Measurements from ENCODE around the gene ITGA2B. TPM values are rescaled to one million over a fixed set of nuclear protein-coding genes. Genes with fewer than 3 reads are reported as not detected.

The ITGA2B gene
- polyA plus RNA-seq, 1 donor (not counting 4 experiments of a cell fraction or from before 2014, with no cell fraction given), result not detected

- H4K20me1 ChIP-seq (ENCODE audit: control insufficient read depth, extremely low read depth, insufficient read depth, low read length), result no peaks in the 10 kb centered on the region
- no peak for TF ChIP-seq EZH2 (IDR thresholded peaks at IDR 0.05; ENCODE audit: low read length)
- TF ChIP-seq, protein P1, sequence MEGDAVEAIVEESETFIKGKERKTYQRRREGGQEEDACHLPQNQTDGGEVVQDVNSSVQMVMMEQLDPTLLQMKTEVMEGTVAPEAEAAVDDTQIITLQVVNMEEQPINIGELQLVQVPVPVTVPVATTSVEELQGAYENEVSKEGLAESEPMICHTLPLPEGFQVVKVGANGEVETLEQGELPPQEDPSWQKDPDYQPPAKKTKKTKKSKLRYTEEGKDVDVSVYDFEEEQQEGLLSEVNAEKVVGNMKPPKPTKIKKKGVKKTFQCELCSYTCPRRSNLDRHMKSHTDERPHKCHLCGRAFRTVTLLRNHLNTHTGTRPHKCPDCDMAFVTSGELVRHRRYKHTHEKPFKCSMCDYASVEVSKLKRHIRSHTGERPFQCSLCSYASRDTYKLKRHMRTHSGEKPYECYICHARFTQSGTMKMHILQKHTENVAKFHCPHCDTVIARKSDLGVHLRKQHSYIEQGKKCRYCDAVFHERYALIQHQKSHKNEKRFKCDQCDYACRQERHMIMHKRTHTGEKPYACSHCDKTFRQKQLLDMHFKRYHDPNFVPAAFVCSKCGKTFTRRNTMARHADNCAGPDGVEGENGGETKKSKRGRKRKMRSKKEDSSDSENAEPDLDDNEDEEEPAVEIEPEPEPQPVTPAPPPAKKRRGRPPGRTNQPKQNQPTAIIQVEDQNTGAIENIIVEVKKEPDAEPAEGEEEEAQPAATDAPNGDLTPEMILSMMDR (optimal IDR thresholded peaks at IDR 0.05 in 1 of 3, IDR thresholded peaks at IDR 0.05 in 1 of 3, conservative IDR thresholded peaks at IDR 0.05 in 1 of 3; ENCODE audit: extremely low read depth in 1 of 3, insufficient read depth in 2 of 3, low read length in 3 of 3), result no peak
Measured at GRCh38 chr17:44351961-44352827, 37.3 kb downstream of the ITGA2B start.

DNA sequence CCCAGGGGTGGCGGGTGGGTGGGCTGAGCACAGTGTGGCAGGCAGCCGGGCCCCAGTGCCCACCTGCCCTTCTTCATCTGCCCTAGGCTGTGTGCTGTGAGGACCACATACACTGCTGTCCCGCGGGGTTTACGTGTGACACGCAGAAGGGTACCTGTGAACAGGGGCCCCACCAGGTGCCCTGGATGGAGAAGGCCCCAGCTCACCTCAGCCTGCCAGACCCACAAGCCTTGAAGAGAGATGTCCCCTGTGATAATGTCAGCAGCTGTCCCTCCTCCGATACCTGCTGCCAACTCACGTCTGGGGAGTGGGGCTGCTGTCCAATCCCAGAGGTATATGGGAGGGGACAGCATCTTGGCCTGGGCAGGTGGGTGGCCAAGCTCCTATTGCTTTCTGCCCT is 38.0 kb downstream of the ITGA2B start:
- Histone ChIP-seq H3K36me3 (ENCODE audit: control insufficient read depth in 2 of 2, extremely low read depth in 1 of 2, insufficient read depth in 2 of 2, low read length in 2 of 2) (peaks cover 25 to 33% of the 10 kb centered on the region in 2 experiments), H4K20me1 (ENCODE audit: control insufficient read depth, extremely low read depth, insufficient read depth, low read length) (no peaks in the 10 kb centered on the region), H3K4me3 (ENCODE audit: control insufficient read depth in 2 of 3, extremely low read depth in 1 of 3, insufficient read depth in 2 of 3, low read depth in 1 of 3, low read length in 3 of 3) (no peak overlapping the region), H3K79me2 (ENCODE audit: control insufficient read depth, insufficient read depth, low read length) (peaks cover 4% of the 10 kb centered on the region), H3K4me1 (ENCODE audit: control insufficient read depth, extremely low read depth, insufficient read depth, low read length) (peaks cover 20% of the 10 kb centered on the region), H3K27me3 (ENCODE audit: control insufficient read depth, extremely low read depth, insufficient read depth, low read length) (peaks cover 8% of the 10 kb centered on the region), H2AFZ (ENCODE audit: control insufficient read depth, low read length) (no peak overlapping the region), H3K27ac (ENCODE audit: control insufficient read depth, insufficient read depth, low read length) (no peak overlapping the region), H3K9ac (ENCODE audit: control insufficient read depth, extremely low read depth, insufficient read depth, low read length) (no peak overlapping the region), H3K4me2 (ENCODE audit: control insufficient read depth, extremely low read depth, insufficient read depth, low read depth, low read length) (no peak overlapping the region), H3K9me1 (ENCODE audit: control insufficient read depth, extremely low read depth, insufficient read depth, low read length) (no peaks in the 10 kb centered on the region), H3K9me3 (ENCODE audit: control insufficient read depth, low read depth, low read length) (no peaks in the 10 kb centered on the region)
- FAIRE-seq, result no peak
- dilution Hi-C loops (cut with MboI; ENCODE audit: extremely low pct_ligation_motif_present, low sequenced_read_pairs), result no loop called here
- DNase-seq (ENCODE audit: low read depth, low spot score), result no peak
- no peak for TF ChIP-seq EZH2 (IDR thresholded peaks at IDR 0.05; ENCODE audit: low read length)
- TF ChIP-seq, protein P1 (optimal IDR thresholded peaks at IDR 0.05 in 1 of 3, IDR thresholded peaks at IDR 0.05 in 1 of 3, conservative IDR thresholded peaks at IDR 0.05 in 1 of 3; ENCODE audit: extremely low read depth in 1 of 3, insufficient read depth in 2 of 3, low read length in 3 of 3), result no peak

More at GRCh38 chr17:44351961-44352827, 37.3 kb downstream of the ITGA2B start:
- Histone ChIP-seq H3K36me3 (ENCODE audit: control insufficient read depth in 2 of 2, extremely low read depth in 1 of 2, insufficient read depth in 2 of 2, low read length in 2 of 2) (peaks cover 25 to 33% of the 10 kb centered on the region in 2 experiments), H3K79me2 (ENCODE audit: control insufficient read depth, insufficient read depth, low read length) (no peaks in the 10 kb centered on the region), H3K4me3 (ENCODE audit: control insufficient read depth in 2 of 3, extremely low read depth in 1 of 3, insufficient read depth in 2 of 3, low read depth in 1 of 3, low read length in 3 of 3) (no peak overlapping the region), H3K27ac (ENCODE audit: control insufficient read depth, insufficient read depth, low read length) (no peak overlapping the region), H3K9ac (ENCODE audit: control insufficient read depth, extremely low read depth, insufficient read depth, low read length) (no peak overlapping the region), H3K27me3 (ENCODE audit: control insufficient read depth, extremely low read depth, insufficient read depth, low read length) (peaks cover 8% of the 10 kb centered on the region), H2AFZ (ENCODE audit: control insufficient read depth, low read length) (no peak overlapping the region), H3K9me3 (ENCODE audit: control insufficient read depth, low read depth, low read length) (no peaks in the 10 kb centered on the region), H3K4me1 (ENCODE audit: control insufficient read depth, extremely low read depth, insufficient read depth, low read length) (peaks cover 18% of the 10 kb centered on the region), H3K4me2 (ENCODE audit: control insufficient read depth, extremely low read depth, insufficient read depth, low read depth, low read length) (no peak overlapping the region), H3K9me1 (ENCODE audit: control insufficient read depth, extremely low read depth, insufficient read depth, low read length) (no peaks in the 10 kb centered on the region)
- no peak for FAIRE-seq
- dilution Hi-C loops (cut with MboI; ENCODE audit: extremely low pct_ligation_motif_present, low sequenced_read_pairs), result no loop called here
- no peak for DNase-seq (ENCODE audit: low read depth, low spot score)
